Esophagus muscularis mucosa (tissue), 4 donors: ENCODE measurements around the gene UCK2.

Experiments used
- CTCF ChIP-seq, 3 experiments: fragments of 200-600 bp in 2 of 3; fragments of 450-650 bp in 1 of 3; sonication (generic) in 2 of 3; IDR thresholded peaks; one replicate each; pipeline ENCODE4 v1.5.1; 2017 to 2019; ENCODE audit warnings: antibody characterized with exemption in 3 of 3, mild to moderate bottlenecking in 2 of 3, moderate library complexity in 1 of 3
- EP300 ChIP-seq: sonication (generic); formaldehyde crosslinking; IDR thresholded peaks from one replicate; pipeline ENCODE4 v1.6.1; 2017; ENCODE audit warnings: antibody characterized with exemption
- POLR2A ChIP-seq: fragments of 450-650 bp; IDR thresholded peaks from one replicate; pipeline ENCODE4 v1.6.1; 2017; ENCODE audit warnings: antibody characterized with exemption, moderate library complexity, mild to moderate bottlenecking, low read depth

GRCh38 chr1:165828103-165828668 is 772 bp downstream of the UCK2 start:
- no peak for TF ChIP-seq EP300
- no peak for TF ChIP-seq CTCF (IDR thresholded peaks at IDR 0.05)
- no peak for TF ChIP-seq POLR2A
